H1 (cell line): ENCODE results near the gene GSTM2. TPM values are rescaled to one million over a fixed set of nuclear protein-coding genes. Genes with fewer than 3 reads are reported as not detected.

Source experiments
- BACH1 ChIP-seq: IDR thresholded peaks from 2 replicates; pipeline ENCODE4 v1.6.1; 2012; ENCODE audit warnings: low read length, improper control_type of control experiment
- CREB1 ChIP-seq: IDR thresholded peaks from 2 replicates; pipeline ENCODE4 v1.6.1; 2012; ENCODE audit warnings: inconsistent platforms
- JUN ChIP-seq: IDR thresholded peaks from 2 replicates; pipeline ENCODE4 v1.6.1; 2011; ENCODE audit warnings: low read depth, mild to moderate bottlenecking, improper control_type of control experiment, low read length
- POLR2AphosphoS5 ChIP-seq: IDR thresholded peaks from 2 replicates; pipeline ENCODE4 v1.6.1; 2011; ENCODE audit warnings: low read depth, low read length
- polyA plus RNA-seq, 7 experiments: library from polyadenylated mRNA; depleted of rRNA in 3 of 7; stranded (reverse) in 5 of 7; unstranded in 2 of 7; fragments of >200 nt in 5 of 7; fragments of 200-250 nt in 2 of 7; gene quantifications; 1 replicate in 5 of 7; 2 replicates in 1 of 7; 4 replicates in 1 of 7; pipeline versions ENCODE4 v1.2.1 to v1.2.3, GENCODE V29; 2011 to 2013; ENCODE audit warnings: missing spikeins in 2 of 7, mixed read lengths in 2 of 7
- total RNA-seq: library from RNA; stranded (reverse); fragmentation: NEBNext Ultra II Directional; extraction: Animal tissue kit (Norgen Biotek cat#: 25700); gene quantifications from 2 replicates; pipeline ENCODE4 v1.2.1, GENCODE V29; 2021
- TF ChIP-seq, protein P1 (sequence below): fragments of 300-600 bp; sonication (generic); IDR thresholded peaks from 2 replicates; pipeline ENCODE4 v1.7.1; 2012; ENCODE audit warnings: low read length, moderate library complexity, mild to moderate bottlenecking, inconsistent platforms; ENCODE audit not compliant: insufficient replicate concordance
- TF ChIP-seq, protein P2 (sequence below), 3 experiments: IDR thresholded peaks; 1 replicate in 2 of 3; 2 replicates in 1 of 3; pipeline versions ENCODE4 v1.5.1 to v1.6.1; 2011; ENCODE audit warnings: low read length in 3 of 3, mild to moderate bottlenecking in 3 of 3, inconsistent platforms in 2 of 3, low read depth in 1 of 3, moderate library complexity in 1 of 3; ENCODE audit not compliant: insufficient read depth in 1 of 3; ENCODE audit errors: control extremely low read depth in 1 of 3

The GSTM2 gene
- total and polyA plus RNA-seq, 2 of the 8 experiments (the other 6 are each of a cell fraction or from before 2014, with no cell fraction given) = 9.6 to 23.1 TPM

GRCh38 chr1:109625176-109625575, 42.7 kb upstream of the GSTM2 start (continued):
- TF ChIP-seq, protein P1, sequence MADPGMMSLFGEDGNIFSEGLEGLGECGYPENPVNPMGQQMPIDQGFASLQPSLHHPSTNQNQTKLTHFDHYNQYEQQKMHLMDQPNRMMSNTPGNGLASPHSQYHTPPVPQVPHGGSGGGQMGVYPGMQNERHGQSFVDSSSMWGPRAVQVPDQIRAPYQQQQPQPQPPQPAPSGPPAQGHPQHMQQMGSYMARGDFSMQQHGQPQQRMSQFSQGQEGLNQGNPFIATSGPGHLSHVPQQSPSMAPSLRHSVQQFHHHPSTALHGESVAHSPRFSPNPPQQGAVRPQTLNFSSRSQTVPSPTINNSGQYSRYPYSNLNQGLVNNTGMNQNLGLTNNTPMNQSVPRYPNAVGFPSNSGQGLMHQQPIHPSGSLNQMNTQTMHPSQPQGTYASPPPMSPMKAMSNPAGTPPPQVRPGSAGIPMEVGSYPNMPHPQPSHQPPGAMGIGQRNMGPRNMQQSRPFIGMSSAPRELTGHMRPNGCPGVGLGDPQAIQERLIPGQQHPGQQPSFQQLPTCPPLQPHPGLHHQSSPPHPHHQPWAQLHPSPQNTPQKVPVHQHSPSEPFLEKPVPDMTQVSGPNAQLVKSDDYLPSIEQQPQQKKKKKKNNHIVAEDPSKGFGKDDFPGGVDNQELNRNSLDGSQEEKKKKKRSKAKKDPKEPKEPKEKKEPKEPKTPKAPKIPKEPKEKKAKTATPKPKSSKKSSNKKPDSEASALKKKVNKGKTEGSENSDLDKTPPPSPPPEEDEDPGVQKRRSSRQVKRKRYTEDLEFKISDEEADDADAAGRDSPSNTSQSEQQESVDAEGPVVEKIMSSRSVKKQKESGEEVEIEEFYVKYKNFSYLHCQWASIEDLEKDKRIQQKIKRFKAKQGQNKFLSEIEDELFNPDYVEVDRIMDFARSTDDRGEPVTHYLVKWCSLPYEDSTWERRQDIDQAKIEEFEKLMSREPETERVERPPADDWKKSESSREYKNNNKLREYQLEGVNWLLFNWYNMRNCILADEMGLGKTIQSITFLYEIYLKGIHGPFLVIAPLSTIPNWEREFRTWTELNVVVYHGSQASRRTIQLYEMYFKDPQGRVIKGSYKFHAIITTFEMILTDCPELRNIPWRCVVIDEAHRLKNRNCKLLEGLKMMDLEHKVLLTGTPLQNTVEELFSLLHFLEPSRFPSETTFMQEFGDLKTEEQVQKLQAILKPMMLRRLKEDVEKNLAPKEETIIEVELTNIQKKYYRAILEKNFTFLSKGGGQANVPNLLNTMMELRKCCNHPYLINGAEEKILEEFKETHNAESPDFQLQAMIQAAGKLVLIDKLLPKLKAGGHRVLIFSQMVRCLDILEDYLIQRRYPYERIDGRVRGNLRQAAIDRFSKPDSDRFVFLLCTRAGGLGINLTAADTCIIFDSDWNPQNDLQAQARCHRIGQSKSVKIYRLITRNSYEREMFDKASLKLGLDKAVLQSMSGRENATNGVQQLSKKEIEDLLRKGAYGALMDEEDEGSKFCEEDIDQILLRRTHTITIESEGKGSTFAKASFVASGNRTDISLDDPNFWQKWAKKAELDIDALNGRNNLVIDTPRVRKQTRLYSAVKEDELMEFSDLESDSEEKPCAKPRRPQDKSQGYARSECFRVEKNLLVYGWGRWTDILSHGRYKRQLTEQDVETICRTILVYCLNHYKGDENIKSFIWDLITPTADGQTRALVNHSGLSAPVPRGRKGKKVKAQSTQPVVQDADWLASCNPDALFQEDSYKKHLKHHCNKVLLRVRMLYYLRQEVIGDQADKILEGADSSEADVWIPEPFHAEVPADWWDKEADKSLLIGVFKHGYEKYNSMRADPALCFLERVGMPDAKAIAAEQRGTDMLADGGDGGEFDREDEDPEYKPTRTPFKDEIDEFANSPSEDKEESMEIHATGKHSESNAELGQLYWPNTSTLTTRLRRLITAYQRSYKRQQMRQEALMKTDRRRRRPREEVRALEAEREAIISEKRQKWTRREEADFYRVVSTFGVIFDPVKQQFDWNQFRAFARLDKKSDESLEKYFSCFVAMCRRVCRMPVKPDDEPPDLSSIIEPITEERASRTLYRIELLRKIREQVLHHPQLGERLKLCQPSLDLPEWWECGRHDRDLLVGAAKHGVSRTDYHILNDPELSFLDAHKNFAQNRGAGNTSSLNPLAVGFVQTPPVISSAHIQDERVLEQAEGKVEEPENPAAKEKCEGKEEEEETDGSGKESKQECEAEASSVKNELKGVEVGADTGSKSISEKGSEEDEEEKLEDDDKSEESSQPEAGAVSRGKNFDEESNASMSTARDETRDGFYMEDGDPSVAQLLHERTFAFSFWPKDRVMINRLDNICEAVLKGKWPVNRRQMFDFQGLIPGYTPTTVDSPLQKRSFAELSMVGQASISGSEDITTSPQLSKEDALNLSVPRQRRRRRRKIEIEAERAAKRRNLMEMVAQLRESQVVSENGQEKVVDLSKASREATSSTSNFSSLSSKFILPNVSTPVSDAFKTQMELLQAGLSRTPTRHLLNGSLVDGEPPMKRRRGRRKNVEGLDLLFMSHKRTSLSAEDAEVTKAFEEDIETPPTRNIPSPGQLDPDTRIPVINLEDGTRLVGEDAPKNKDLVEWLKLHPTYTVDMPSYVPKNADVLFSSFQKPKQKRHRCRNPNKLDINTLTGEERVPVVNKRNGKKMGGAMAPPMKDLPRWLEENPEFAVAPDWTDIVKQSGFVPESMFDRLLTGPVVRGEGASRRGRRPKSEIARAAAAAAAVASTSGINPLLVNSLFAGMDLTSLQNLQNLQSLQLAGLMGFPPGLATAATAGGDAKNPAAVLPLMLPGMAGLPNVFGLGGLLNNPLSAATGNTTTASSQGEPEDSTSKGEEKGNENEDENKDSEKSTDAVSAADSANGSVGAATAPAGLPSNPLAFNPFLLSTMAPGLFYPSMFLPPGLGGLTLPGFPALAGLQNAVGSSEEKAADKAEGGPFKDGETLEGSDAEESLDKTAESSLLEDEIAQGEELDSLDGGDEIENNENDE = no peak
- no peak for TF ChIP-seq BACH1
- TF ChIP-seq CREB1 = no peak
- TF ChIP-seq POLR2AphosphoS5 = no peak
- TF ChIP-seq JUN = no peak
- TF ChIP-seq, protein P2, sequence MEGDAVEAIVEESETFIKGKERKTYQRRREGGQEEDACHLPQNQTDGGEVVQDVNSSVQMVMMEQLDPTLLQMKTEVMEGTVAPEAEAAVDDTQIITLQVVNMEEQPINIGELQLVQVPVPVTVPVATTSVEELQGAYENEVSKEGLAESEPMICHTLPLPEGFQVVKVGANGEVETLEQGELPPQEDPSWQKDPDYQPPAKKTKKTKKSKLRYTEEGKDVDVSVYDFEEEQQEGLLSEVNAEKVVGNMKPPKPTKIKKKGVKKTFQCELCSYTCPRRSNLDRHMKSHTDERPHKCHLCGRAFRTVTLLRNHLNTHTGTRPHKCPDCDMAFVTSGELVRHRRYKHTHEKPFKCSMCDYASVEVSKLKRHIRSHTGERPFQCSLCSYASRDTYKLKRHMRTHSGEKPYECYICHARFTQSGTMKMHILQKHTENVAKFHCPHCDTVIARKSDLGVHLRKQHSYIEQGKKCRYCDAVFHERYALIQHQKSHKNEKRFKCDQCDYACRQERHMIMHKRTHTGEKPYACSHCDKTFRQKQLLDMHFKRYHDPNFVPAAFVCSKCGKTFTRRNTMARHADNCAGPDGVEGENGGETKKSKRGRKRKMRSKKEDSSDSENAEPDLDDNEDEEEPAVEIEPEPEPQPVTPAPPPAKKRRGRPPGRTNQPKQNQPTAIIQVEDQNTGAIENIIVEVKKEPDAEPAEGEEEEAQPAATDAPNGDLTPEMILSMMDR (IDR thresholded peaks at IDR 0.05; ENCODE audit: control extremely low read depth in 1 of 3, insufficient read depth in 1 of 3, low read depth in 1 of 3, low read length in 3 of 3) = no peak
- TF ChIP-seq, all 59 proteins: peak for 0
